Endothelial cell (in vitro differentiated cells): ENCODE results near the gene ELAVL4. TPM values are rescaled to one million over a fixed set of nuclear protein-coding genes. Genes with fewer than 3 reads are reported as not detected.

Experiments
- DNase-seq: peaks from one replicate; pipeline ENCODE4 v3.0.0; 2021; ENCODE audit warnings: low spot score
- H3K27ac Mint-ChIP-seq: one replicate; pipeline ENCODE4 v1.8.0; 2021; ENCODE audit warnings: mixed read lengths, inconsistent platforms; ENCODE audit not compliant: unreplicated experiment
- H3K27me3 Mint-ChIP-seq: one replicate; pipeline ENCODE4 v1.8.0; 2021; ENCODE audit warnings: mild to moderate bottlenecking, moderate library complexity, mixed read lengths, inconsistent platforms; ENCODE audit not compliant: unreplicated experiment
- H3K36me3 Mint-ChIP-seq: one replicate; pipeline ENCODE4 v1.8.0; 2021; ENCODE audit warnings: mild to moderate bottlenecking, low read depth, mixed read lengths, inconsistent platforms; ENCODE audit not compliant: unreplicated experiment
- H3K4me1 Mint-ChIP-seq: one replicate; pipeline ENCODE4 v1.8.0; 2021; ENCODE audit warnings: mild to moderate bottlenecking, mixed read lengths, inconsistent platforms; ENCODE audit not compliant: unreplicated experiment
- H3K4me3 Mint-ChIP-seq: one replicate; pipeline ENCODE4 v1.8.0; 2021; ENCODE audit warnings: mild to moderate bottlenecking, mixed read lengths, inconsistent platforms; ENCODE audit not compliant: unreplicated experiment
- H3K9me3 Mint-ChIP-seq: one replicate; pipeline ENCODE4 v1.8.0; 2021; ENCODE audit warnings: mixed read lengths, inconsistent platforms; ENCODE audit not compliant: unreplicated experiment
- total RNA-seq: library from RNA; stranded (reverse); fragmentation: NEBNext Ultra II Directional; extraction: Animal tissue kit (Norgen Biotek cat#: 25700); gene quantifications from one replicate; pipeline ENCODE4 v1.2.1, GENCODE V29; 2021; ENCODE audit not compliant: unreplicated experiment
- TF ChIP-seq, protein P1 (sequence below): fragments of 200-600 bp; sonication (generic); IDR thresholded peaks from one replicate; pipeline ENCODE4 v1.5.0; 2021; ENCODE audit warnings: antibody characterized with exemption; ENCODE audit not compliant: unreplicated experiment

Gene ELAVL4
- total RNA-seq, 1 donor from 2014 or later = 3.0 TPM

DNA sequence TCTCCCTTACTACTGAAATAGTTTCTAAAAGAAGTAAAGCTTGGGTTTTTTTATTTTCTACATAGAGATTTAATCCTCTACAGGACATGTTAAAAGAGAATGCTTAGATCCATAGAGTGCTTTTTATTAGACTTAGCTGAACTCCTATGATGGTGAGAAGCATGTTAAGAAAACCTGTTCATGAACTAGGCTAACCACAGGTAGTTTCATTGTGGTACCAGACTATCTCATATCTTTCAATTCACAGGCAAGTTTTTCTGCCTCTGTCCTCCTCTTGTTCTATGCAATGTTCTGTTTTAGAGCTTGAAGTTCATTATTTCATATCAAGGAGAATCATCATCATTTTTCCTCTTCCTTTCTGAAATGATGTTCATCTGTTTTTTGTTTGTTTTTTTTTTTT lies 65.4 kb downstream of the ELAVL4 start:
- Mint-ChIP-seq H3K27ac (no peak overlapping the region), H3K4me1 (peaks cover 11% of the 10 kb centered on the region), H3K36me3 (no peaks in the 10 kb centered on the region), H3K4me3 (no peak overlapping the region), H3K27me3 (peaks cover 2% of the 10 kb centered on the region), H3K9me3 (no peaks in the 10 kb centered on the region)
- TF ChIP-seq, protein P1, sequence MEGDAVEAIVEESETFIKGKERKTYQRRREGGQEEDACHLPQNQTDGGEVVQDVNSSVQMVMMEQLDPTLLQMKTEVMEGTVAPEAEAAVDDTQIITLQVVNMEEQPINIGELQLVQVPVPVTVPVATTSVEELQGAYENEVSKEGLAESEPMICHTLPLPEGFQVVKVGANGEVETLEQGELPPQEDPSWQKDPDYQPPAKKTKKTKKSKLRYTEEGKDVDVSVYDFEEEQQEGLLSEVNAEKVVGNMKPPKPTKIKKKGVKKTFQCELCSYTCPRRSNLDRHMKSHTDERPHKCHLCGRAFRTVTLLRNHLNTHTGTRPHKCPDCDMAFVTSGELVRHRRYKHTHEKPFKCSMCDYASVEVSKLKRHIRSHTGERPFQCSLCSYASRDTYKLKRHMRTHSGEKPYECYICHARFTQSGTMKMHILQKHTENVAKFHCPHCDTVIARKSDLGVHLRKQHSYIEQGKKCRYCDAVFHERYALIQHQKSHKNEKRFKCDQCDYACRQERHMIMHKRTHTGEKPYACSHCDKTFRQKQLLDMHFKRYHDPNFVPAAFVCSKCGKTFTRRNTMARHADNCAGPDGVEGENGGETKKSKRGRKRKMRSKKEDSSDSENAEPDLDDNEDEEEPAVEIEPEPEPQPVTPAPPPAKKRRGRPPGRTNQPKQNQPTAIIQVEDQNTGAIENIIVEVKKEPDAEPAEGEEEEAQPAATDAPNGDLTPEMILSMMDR = no peak
- no peak for DNase-seq

- Mint-ChIP-seq H3K9me3 (no peaks in the 10 kb centered on the region), H3K36me3 (no peaks in the 10 kb centered on the region), H3K4me3 (no peak overlapping the region), H3K4me1 (peaks cover 11% of the 10 kb centered on the region), H3K27ac (no peak overlapping the region), H3K27me3 (peaks cover 2% of the 10 kb centered on the region)
- TF ChIP-seq, protein P1 = no peak
- no peak for DNase-seq
Observed at GRCh38 chr1:50175719-50176639, 67.3 kb downstream of the ELAVL4 start.

DNA sequence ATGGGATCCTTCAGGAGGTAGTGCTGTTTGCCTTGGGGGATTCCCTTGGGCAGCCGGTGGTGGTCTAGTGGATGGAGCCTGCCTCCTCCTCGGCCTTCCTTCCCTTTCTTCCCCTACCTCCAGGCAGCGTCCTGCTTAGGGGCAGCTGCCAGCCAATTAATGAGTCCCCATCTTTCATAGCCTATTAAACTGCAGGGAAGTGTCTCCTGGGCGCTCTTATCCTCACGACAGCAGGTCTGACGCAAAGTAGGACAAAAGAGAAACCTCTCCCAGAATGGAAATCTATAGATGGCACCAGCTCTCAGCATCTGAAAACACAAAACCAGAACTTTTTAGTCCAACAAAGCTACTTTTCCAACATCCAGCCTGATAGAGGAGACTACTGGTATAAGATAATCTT lies 69.3 kb downstream of the ELAVL4 start:
- Mint-ChIP-seq H3K9me3 (no peaks in the 10 kb centered on the region), H3K36me3 (no peaks in the 10 kb centered on the region), H3K4me3 (no peak overlapping the region), H3K4me1 (peaks cover 13% of the 10 kb centered on the region), H3K27me3 (peaks cover 2% of the 10 kb centered on the region), H3K27ac (no peak overlapping the region)
- TF ChIP-seq, protein P1 = no peak
- DNase-seq = no peak

GRCh38 chr1:50179639-50180038 lies 70.9 kb downstream of the ELAVL4 start:
- peaks cover 24% of the 10 kb centered on the region for H3K4me1 Mint-ChIP-seq
- TF ChIP-seq, protein P1 = no peak
- H3K36me3 Mint-ChIP-seq = no peaks in the 10 kb centered on the region
- peaks cover 2% of the 10 kb centered on the region for H3K27me3 Mint-ChIP-seq
- no peak overlapping the region for H3K27ac Mint-ChIP-seq
- H3K9me3 Mint-ChIP-seq = no peaks in the 10 kb centered on the region
- H3K4me3 Mint-ChIP-seq = no peak overlapping the region
- no peak for DNase-seq

GRCh38 chr1:50180367-50180766 lies 71.6 kb downstream of the ELAVL4 start:
- no peaks in the 10 kb centered on the region for H3K9me3 Mint-ChIP-seq
- H3K4me1 Mint-ChIP-seq = peaks cover 24% of the 10 kb centered on the region
- no peak overlapping the region for H3K4me3 Mint-ChIP-seq
- no peak for DNase-seq
- TF ChIP-seq, protein P1 = no peak
- H3K27me3 Mint-ChIP-seq = peaks cover 2% of the 10 kb centered on the region
- no peak overlapping the region for H3K27ac Mint-ChIP-seq
- H3K36me3 Mint-ChIP-seq = no peaks in the 10 kb centered on the region
